ENCODE results near the gene PIEZO1. TPM values are rescaled to one million over a fixed set of nuclear protein-coding genes. Genes with fewer than 3 reads are reported as not detected.
"Not testable (repeated sequence)": the region's sequence is repeated elsewhere in the genome, so short reads cannot be mapped to it uniquely, and the experiment has no call there.

PIEZO1 gene
- total RNA-seq, 1 donor from 2014 or later, result 208 TPM

GRCh38 chr16:88825146-88825545, 40.1 kb upstream of the PIEZO1 start:
- no peaks in the 10 kb centered on the region for H3K27me3 Mint-ChIP-seq (ENCODE audit: low read depth)
- H3K27ac Mint-ChIP-seq (ENCODE audit: unreplicated experiment), result no peak overlapping the region
- H3K4me1 Mint-ChIP-seq (ENCODE audit: low read depth), result no peaks in the 10 kb centered on the region
- no peak for DNase-seq (ENCODE audit: low spot score)
- TF ChIP-seq CTCF (IDR thresholded peaks at IDR 0.05), result no peak
- H3K9me3 Mint-ChIP-seq (ENCODE audit: low read depth), result no peaks in the 10 kb centered on the region
- peaks cover 1% of the 10 kb centered on the region for H3K36me3 Mint-ChIP-seq (ENCODE audit: low read depth)
- no peak overlapping the region for H3K4me3 Mint-ChIP-seq (ENCODE audit: unreplicated experiment)

GRCh38 chr16:88824256-88825077, 39.4 kb upstream of the PIEZO1 start:
- DNase-seq (ENCODE audit: low spot score), result no peak
- no peaks in the 10 kb centered on the region for H3K9me3 Mint-ChIP-seq (ENCODE audit: low read depth)
- H3K4me3 Mint-ChIP-seq (ENCODE audit: unreplicated experiment), result no peak overlapping the region
- H3K27ac Mint-ChIP-seq (ENCODE audit: unreplicated experiment), result no peak overlapping the region
- no peaks in the 10 kb centered on the region for H3K27me3 Mint-ChIP-seq (ENCODE audit: low read depth)
- no peak for TF ChIP-seq CTCF (IDR thresholded peaks at IDR 0.05)
- H3K36me3 Mint-ChIP-seq (ENCODE audit: low read depth), result peaks cover 1% of the 10 kb centered on the region
- no peaks in the 10 kb centered on the region for H3K4me1 Mint-ChIP-seq (ENCODE audit: low read depth)

GRCh38 chr16:88823646-88824045, 38.6 kb upstream of the PIEZO1 start:
- not testable (repeated sequence) for DNase-seq (ENCODE audit: low spot score); H3K4me1 Mint-ChIP-seq (ENCODE audit: low read depth); H3K27ac Mint-ChIP-seq (ENCODE audit: unreplicated experiment); H3K27me3 Mint-ChIP-seq (ENCODE audit: low read depth); H3K4me3 Mint-ChIP-seq (ENCODE audit: unreplicated experiment); H3K36me3 Mint-ChIP-seq (ENCODE audit: low read depth); H3K9me3 Mint-ChIP-seq (ENCODE audit: low read depth)

- no peaks in the 10 kb centered on the region for H3K27me3 Mint-ChIP-seq (ENCODE audit: low read depth)
- no peak overlapping the region for H3K4me3 Mint-ChIP-seq (ENCODE audit: unreplicated experiment)
- no peaks in the 10 kb centered on the region for H3K4me1 Mint-ChIP-seq (ENCODE audit: low read depth)
- H3K9me3 Mint-ChIP-seq (ENCODE audit: low read depth), result no peaks in the 10 kb centered on the region
- H3K36me3 Mint-ChIP-seq (ENCODE audit: low read depth), result peaks cover 1% of the 10 kb centered on the region
- no peak overlapping the region for H3K27ac Mint-ChIP-seq (ENCODE audit: unreplicated experiment)
- no peak for TF ChIP-seq CTCF (IDR thresholded peaks at IDR 0.05)
- no peak for DNase-seq (ENCODE audit: low spot score)
These were observed 37.4 kb upstream of the PIEZO1 start for GRCh38 chr16:88822281-88823040.

- DNase-seq (ENCODE audit: low spot score), result no peak
- TF ChIP-seq CTCF (IDR thresholded peaks at IDR 0.05), result no peak
- H3K4me3 Mint-ChIP-seq (ENCODE audit: unreplicated experiment), result no peak overlapping the region
- H3K36me3 Mint-ChIP-seq (ENCODE audit: low read depth), result peaks cover 1% of the 10 kb centered on the region
- H3K27ac Mint-ChIP-seq (ENCODE audit: unreplicated experiment), result no peak overlapping the region
- no peaks in the 10 kb centered on the region for H3K4me1 Mint-ChIP-seq (ENCODE audit: low read depth)
- H3K9me3 Mint-ChIP-seq (ENCODE audit: low read depth), result no peaks in the 10 kb centered on the region
- H3K27me3 Mint-ChIP-seq (ENCODE audit: low read depth), result no peaks in the 10 kb centered on the region
These were observed 36.3 kb upstream of the PIEZO1 start for GRCh38 chr16:88821168-88821850.

All from chondrocyte (in vitro differentiated cells).